HCT116 (cell line): Measurements from ENCODE around the gene NDUFS2.

Source experiments
- POLR2AphosphoS5 ChIP-seq: IDR thresholded peaks from 2 replicates; pipeline ENCODE4 v1.6.1; 2011; ENCODE audit warnings: mild to moderate bottlenecking, low read depth, low read length, moderate library complexity
- SP1 ChIP-seq: IDR thresholded peaks from 2 replicates; pipeline ENCODE4 v1.6.1; 2012; ENCODE audit warnings: low read depth
- TF ChIP-seq, protein P1 (sequence below): IDR thresholded peaks from 2 replicates; pipeline ENCODE4 v1.6.1; 2012; ENCODE audit warnings: low read depth
- TF ChIP-seq, protein P2 (sequence below), 3 experiments: fragments of 200-600 bp in 1 of 3; sonication (generic) in 1 of 3; IDR thresholded peaks in 2 of 3; conservative IDR thresholded peaks in 1 of 3; 2 replicates each; pipeline ENCODE4 v1.5.1; 2012 to 2017; ENCODE audit warnings: low read depth in 2 of 3, low read length in 2 of 3, antibody characterized with exemption in 1 of 3, borderline replicate concordance in 1 of 3, control low read depth in 1 of 3, mild to moderate bottlenecking in 1 of 3, mixed read lengths in 1 of 3, mixed run types in 1 of 3, moderate library complexity in 1 of 3; ENCODE audit not compliant: insufficient read depth in 1 of 3

DNA sequence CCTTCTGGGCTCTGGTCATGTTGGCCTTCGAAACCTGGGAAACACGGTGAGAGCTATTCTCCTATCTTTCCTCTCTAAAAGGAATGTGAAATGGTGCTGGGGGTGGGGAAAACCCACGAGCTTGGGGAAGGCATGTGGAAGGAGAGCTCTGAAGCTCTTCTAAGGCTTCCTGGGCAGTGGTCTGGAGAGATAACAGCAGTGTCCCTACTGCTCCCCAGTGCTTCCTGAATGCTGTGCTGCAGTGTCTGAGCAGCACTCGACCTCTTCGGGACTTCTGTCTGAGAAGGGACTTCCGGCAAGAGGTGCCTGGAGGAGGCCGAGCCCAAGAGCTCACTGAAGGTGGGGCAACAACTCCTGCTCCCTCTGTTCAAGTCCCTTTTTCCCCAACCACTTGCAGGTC is 40.1 kb upstream of the NDUFS2 start:
- TF ChIP-seq POLR2AphosphoS5, result no peak
- TF ChIP-seq, protein P1, sequence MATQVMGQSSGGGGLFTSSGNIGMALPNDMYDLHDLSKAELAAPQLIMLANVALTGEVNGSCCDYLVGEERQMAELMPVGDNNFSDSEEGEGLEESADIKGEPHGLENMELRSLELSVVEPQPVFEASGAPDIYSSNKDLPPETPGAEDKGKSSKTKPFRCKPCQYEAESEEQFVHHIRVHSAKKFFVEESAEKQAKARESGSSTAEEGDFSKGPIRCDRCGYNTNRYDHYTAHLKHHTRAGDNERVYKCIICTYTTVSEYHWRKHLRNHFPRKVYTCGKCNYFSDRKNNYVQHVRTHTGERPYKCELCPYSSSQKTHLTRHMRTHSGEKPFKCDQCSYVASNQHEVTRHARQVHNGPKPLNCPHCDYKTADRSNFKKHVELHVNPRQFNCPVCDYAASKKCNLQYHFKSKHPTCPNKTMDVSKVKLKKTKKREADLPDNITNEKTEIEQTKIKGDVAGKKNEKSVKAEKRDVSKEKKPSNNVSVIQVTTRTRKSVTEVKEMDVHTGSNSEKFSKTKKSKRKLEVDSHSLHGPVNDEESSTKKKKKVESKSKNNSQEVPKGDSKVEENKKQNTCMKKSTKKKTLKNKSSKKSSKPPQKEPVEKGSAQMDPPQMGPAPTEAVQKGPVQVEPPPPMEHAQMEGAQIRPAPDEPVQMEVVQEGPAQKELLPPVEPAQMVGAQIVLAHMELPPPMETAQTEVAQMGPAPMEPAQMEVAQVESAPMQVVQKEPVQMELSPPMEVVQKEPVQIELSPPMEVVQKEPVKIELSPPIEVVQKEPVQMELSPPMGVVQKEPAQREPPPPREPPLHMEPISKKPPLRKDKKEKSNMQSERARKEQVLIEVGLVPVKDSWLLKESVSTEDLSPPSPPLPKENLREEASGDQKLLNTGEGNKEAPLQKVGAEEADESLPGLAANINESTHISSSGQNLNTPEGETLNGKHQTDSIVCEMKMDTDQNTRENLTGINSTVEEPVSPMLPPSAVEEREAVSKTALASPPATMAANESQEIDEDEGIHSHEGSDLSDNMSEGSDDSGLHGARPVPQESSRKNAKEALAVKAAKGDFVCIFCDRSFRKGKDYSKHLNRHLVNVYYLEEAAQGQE, result no peak
- TF ChIP-seq, protein P2, sequence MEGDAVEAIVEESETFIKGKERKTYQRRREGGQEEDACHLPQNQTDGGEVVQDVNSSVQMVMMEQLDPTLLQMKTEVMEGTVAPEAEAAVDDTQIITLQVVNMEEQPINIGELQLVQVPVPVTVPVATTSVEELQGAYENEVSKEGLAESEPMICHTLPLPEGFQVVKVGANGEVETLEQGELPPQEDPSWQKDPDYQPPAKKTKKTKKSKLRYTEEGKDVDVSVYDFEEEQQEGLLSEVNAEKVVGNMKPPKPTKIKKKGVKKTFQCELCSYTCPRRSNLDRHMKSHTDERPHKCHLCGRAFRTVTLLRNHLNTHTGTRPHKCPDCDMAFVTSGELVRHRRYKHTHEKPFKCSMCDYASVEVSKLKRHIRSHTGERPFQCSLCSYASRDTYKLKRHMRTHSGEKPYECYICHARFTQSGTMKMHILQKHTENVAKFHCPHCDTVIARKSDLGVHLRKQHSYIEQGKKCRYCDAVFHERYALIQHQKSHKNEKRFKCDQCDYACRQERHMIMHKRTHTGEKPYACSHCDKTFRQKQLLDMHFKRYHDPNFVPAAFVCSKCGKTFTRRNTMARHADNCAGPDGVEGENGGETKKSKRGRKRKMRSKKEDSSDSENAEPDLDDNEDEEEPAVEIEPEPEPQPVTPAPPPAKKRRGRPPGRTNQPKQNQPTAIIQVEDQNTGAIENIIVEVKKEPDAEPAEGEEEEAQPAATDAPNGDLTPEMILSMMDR (IDR thresholded peaks at IDR 0.05 in 2 of 3, conservative IDR thresholded peaks at IDR 0.05 in 1 of 3; ENCODE audit: borderline replicate concordance in 1 of 3, insufficient read depth in 1 of 3, low read depth in 2 of 3, low read length in 2 of 3), result no peak
- TF ChIP-seq SP1, result no peak
